ENCODE measurements around the gene GLRA3. TPM values are rescaled to one million over a fixed set of nuclear protein-coding genes. Genes with fewer than 3 reads are reported as not detected.

The GLRA3 gene
- total RNA-seq, 1 donor from 2014 or later: not detected

GRCh38 chr4:174595141-174595929, 233.7 kb downstream of the GLRA3 start:
- no peak for TF ChIP-seq CTCF (conservative IDR thresholded peaks at IDR 0.05)
- Mint-ChIP-seq H3K9me3 (no peaks in the 10 kb centered on the region), H3K27ac (ENCODE audit: unreplicated experiment) (no peak overlapping the region), H3K27me3 (ENCODE audit: low read depth) (no peaks in the 10 kb centered on the region), H3K36me3 (ENCODE audit: low read depth) (no peaks in the 10 kb centered on the region), H3K4me3 (no peak overlapping the region), H3K4me1 (peaks cover 5% of the 10 kb centered on the region)
- DNase-seq (ENCODE audit: low read depth, low spot score): no peak

GRCh38 chr4:174593701-174594100, 235.3 kb downstream of the GLRA3 start:
- TF ChIP-seq CTCF (conservative IDR thresholded peaks at IDR 0.05): no peak
- DNase-seq (ENCODE audit: low read depth, low spot score): no peak
- H3K36me3 Mint-ChIP-seq (ENCODE audit: low read depth): no peaks in the 10 kb centered on the region
- H3K4me3 Mint-ChIP-seq: no peak overlapping the region
- H3K4me1 Mint-ChIP-seq: peaks cover 7% of the 10 kb centered on the region
- H3K9me3 Mint-ChIP-seq: no peaks in the 10 kb centered on the region
- H3K27me3 Mint-ChIP-seq (ENCODE audit: low read depth): no peaks in the 10 kb centered on the region
- no peak overlapping the region for H3K27ac Mint-ChIP-seq (ENCODE audit: unreplicated experiment)

DNA sequence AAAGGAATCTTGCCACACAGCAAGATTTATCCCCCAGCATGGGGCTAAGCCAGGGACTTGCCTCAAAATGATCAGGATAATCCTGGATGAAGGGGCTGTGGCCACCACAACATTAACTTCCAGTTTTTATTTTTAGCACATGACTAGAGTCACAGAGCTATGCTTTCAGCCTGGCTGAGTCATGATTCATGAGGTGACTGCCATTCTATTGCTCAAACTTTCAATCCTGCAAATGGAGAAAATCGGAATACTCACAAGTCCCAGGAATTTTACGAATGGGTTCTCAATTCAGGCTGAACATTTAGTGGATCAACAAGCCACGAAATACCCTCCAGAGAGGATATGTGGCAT, 236.1 kb downstream of the GLRA3 start:
- Mint-ChIP-seq H3K27me3 (ENCODE audit: low read depth) (no peaks in the 10 kb centered on the region), H3K9me3 (no peaks in the 10 kb centered on the region), H3K36me3 (ENCODE audit: low read depth) (no peaks in the 10 kb centered on the region), H3K4me3 (no peak overlapping the region), H3K27ac (ENCODE audit: unreplicated experiment) (no peak overlapping the region), H3K4me1 (peaks cover 7% of the 10 kb centered on the region)
- no peak for TF ChIP-seq CTCF (conservative IDR thresholded peaks at IDR 0.05)
- DNase-seq (ENCODE audit: low read depth, low spot score): no peak

DNA sequence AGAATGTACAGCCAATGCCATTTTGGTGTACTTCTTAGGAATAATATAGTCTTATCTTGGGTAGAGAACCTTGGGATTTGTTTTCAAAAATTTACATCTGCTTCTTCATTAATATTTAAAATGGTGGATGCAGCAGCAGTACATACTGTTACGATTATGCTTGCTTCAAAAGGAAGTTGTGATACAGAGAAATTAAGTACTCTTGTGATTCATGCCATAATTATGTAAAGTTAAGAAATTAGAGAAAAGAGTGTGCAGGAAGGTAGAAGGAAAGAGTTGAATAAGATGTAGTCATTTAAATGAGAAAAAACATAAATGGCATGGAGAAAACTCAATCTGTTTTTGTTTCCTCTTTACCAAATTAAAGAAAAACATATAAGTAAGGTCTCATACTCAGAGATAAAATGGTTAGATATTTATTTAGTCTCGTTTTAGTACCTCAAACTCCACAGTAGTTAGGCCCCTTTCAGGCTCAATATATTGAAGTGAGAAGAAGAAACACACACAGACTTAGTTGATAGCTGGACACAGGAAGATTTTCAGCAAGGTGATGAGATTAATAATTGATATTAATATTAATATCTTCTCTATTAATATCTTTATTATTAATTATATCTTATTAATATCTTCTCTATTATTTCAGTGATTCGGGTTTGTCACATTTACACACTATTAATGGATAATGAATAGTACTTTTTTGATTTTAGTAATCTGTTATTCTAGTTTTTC, 236.6 kb downstream of the GLRA3 start:
- no peaks in the 10 kb centered on the region for H3K36me3 Mint-ChIP-seq (ENCODE audit: low read depth)
- peaks cover 2% of the 10 kb centered on the region for H3K9me3 Mint-ChIP-seq
- no peaks in the 10 kb centered on the region for H3K27me3 Mint-ChIP-seq (ENCODE audit: low read depth)
- peaks cover 7% of the 10 kb centered on the region for H3K4me1 Mint-ChIP-seq
- no peak for TF ChIP-seq CTCF (conservative IDR thresholded peaks at IDR 0.05)
- DNase-seq (ENCODE audit: low read depth, low spot score): no peak
- H3K27ac Mint-ChIP-seq (ENCODE audit: unreplicated experiment): no peak overlapping the region
- H3K4me3 Mint-ChIP-seq: no peak overlapping the region

GRCh38 chr4:174591243-174592021, 237.6 kb downstream of the GLRA3 start:
- Mint-ChIP-seq H3K4me3 (no peak overlapping the region), H3K27me3 (ENCODE audit: low read depth) (no peaks in the 10 kb centered on the region), H3K27ac (ENCODE audit: unreplicated experiment) (no peak overlapping the region), H3K36me3 (ENCODE audit: low read depth) (no peaks in the 10 kb centered on the region), H3K9me3 (peaks cover 2% of the 10 kb centered on the region), H3K4me1 (peaks cover 7% of the 10 kb centered on the region)
- no peak for DNase-seq (ENCODE audit: low read depth, low spot score)
- no peak for TF ChIP-seq CTCF (conservative IDR thresholded peaks at IDR 0.05)

Measured in neural crest cell (in vitro differentiated cells).